ENCODE results near the gene DQX1. TPM values are rescaled to one million over a fixed set of nuclear protein-coding genes. Genes with fewer than 3 reads are reported as not detected.
A peak's percentile ranks its signal among the peaks of the same experiment; 100 is the strongest.

Gene DQX1
- total RNA-seq, 1 donor from 2014 or later = not detected

DNA sequence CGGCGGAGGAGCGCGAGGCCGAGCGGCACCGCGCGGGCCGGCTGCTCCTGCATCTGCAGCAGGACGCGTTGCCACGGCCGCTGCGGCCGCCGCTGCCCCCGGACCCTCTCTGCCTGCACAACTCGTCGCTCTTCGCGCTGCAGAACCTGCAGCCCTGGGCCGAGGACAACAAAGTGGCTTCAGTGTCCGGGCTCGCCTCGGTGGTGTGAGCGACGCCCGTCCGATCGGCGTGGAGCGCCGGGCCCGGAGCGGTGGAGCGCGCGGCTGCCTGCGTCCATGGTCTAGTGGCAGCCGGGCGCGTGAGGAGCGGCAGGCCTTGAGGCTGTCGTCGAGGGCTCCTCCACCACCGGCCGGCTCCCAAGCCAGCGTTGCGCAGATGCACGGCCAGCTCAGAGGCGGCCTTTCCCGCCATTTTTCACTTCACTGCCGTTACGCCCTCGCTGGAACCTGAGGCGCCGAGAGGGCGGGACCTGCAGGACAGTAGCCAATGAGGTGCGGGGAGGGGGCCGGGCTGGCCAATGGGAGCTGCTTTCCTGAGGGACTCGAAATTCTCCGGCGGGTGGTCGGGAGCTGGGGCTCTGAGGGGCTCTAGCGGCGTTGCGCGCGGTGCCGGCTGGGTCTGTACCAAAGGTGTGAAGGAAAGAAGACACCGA is 9.9 kb downstream of the DQX1 start:
- Mint-ChIP-seq H3K27ac (ENCODE audit: unreplicated experiment) (no peak overlapping the region), H3K4me3 (ENCODE audit: unreplicated experiment) (peak overlapping the region; percentile 52), H3K9me3 (ENCODE audit: low read depth) (no peaks in the 10 kb centered on the region), H3K36me3 (ENCODE audit: low read depth) (no peaks in the 10 kb centered on the region), H3K4me1 (ENCODE audit: low read depth) (peaks cover 7% of the 10 kb centered on the region), H3K27me3 (ENCODE audit: low read depth) (peaks cover 76% of the 10 kb centered on the region)
- peak; percentile 91 for DNase-seq (ENCODE audit: low spot score)
- TF ChIP-seq CTCF (IDR thresholded peaks at IDR 0.05) = no peak

GRCh38 chr2:74515271-74515980 is 10.6 kb downstream of the DQX1 start:
- no peak overlapping the region for H3K27ac Mint-ChIP-seq (ENCODE audit: unreplicated experiment)
- peak overlapping the region; percentile 31 for H3K4me3 Mint-ChIP-seq (ENCODE audit: unreplicated experiment)
- no peaks in the 10 kb centered on the region for H3K9me3 Mint-ChIP-seq (ENCODE audit: low read depth)
- peaks cover 7% of the 10 kb centered on the region for H3K4me1 Mint-ChIP-seq (ENCODE audit: low read depth)
- H3K36me3 Mint-ChIP-seq (ENCODE audit: low read depth) = no peaks in the 10 kb centered on the region
- peaks cover 76% of the 10 kb centered on the region for H3K27me3 Mint-ChIP-seq (ENCODE audit: low read depth)
- TF ChIP-seq CTCF (IDR thresholded peaks at IDR 0.05) = no peak
- peak; percentile 77 for DNase-seq (ENCODE audit: low spot score)

GRCh38 chr2:74514368-74515270 is 11.4 kb downstream of the DQX1 start, which contains the start of gene TLX2:
Gene TLX2 (plus strand): TSS chr2:74514450. CDS start chr2:74514807, 357 bp downstream.
- Mint-ChIP-seq H3K27ac (ENCODE audit: unreplicated experiment) (no peak within 1 kb of the TSS), H3K27me3 (ENCODE audit: low read depth) (peaks cover 73% of the 10 kb centered on the region), H3K9me3 (ENCODE audit: low read depth) (no peaks in the 10 kb centered on the region), H3K4me1 (ENCODE audit: low read depth) (peaks cover 7% of the 10 kb centered on the region), H3K36me3 (ENCODE audit: low read depth) (no peaks in the 10 kb centered on the region), H3K4me3 (ENCODE audit: unreplicated experiment) (peak within 1 kb of the TSS; percentile 31)
- TF ChIP-seq CTCF (IDR thresholded peaks at IDR 0.05) = no peak
- peak; percentile 88 for DNase-seq (ENCODE audit: low spot score)

DNA sequence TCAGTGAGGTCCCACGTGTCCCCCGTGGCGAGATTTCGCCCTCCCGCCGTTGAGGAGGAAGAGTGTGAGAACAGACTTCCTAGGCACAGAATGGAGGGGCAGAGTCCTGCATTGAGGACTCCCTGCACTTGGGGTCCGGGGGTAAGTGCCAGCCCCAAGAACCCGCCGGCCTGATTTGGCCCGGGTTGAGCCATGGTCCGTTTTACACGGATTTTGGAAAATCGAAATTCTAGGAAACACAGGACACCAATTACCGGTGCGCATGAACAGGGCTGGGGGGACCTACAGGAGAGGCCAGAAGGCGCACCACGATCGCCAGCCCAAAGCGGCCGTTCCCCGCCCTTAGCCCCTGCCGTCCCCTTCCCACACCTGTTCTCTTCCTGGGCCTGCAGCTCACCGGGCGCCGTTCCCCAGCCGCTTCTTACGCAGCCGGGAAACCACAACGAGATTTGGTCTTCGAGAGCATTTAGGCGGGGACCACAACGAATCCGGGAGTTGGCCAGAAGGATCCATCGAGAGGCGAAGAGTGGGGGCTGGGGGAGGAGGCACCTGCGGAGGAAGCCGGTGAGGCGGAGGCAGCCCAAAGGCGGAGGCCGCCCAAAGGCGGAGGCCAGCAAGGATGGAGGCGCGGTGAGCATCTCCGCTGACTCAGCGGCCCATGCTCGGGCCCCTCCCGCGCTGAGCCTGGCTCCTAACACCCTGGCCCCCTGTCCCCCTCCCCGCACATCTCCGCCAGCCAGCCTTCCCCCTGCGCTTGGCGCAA is 12.2 kb downstream of the DQX1 start:
- H3K4me3 Mint-ChIP-seq (ENCODE audit: unreplicated experiment) = no peak overlapping the region
- no peaks in the 10 kb centered on the region for H3K9me3 Mint-ChIP-seq (ENCODE audit: low read depth)
- peak; percentile 69 for DNase-seq (ENCODE audit: low spot score)
- no peaks in the 10 kb centered on the region for H3K36me3 Mint-ChIP-seq (ENCODE audit: low read depth)
- H3K27ac Mint-ChIP-seq (ENCODE audit: unreplicated experiment) = no peak overlapping the region
- no peak for TF ChIP-seq CTCF (IDR thresholded peaks at IDR 0.05)
- H3K4me1 Mint-ChIP-seq (ENCODE audit: low read depth) = peaks cover 7% of the 10 kb centered on the region
- peaks cover 66% of the 10 kb centered on the region for H3K27me3 Mint-ChIP-seq (ENCODE audit: low read depth)

All from chondrocyte (in vitro differentiated cells).